Endothelial cell of umbilical vein (primary cell): ENCODE results near the gene HOXD4. TPM values are rescaled to one million over a fixed set of nuclear protein-coding genes. Genes with fewer than 3 reads are reported as not detected.

ENCODE experiments used
- BruUV-seq: library from RNA; stranded (reverse); fragments of 400-500 nt; replicated peaks from 2 replicates; lab custom pipeline; 2021; lab: Mats Ljungman, UMichigan
- CTCF ChIA-PET: fragments of 300-600, 350-600 bp; sonication (Branson Sonifier 250); formaldehyde crosslinking; loops from one replicate; lab custom pipeline; 2021; ENCODE audit warnings: antibody characterized with exemption, inconsistent platforms; lab: Charles Lee
- POLR2A ChIA-PET: fragments of 300-600, 350-600 bp; sonication (Branson Sonifier 250); formaldehyde crosslinking; loops from one replicate; lab custom pipeline; 2021; ENCODE audit warnings: antibody characterized with exemption, inconsistent platforms; lab: Charles Lee
- DNase-seq: peaks from one replicate; pipeline ENCODE4 v3.0.0-alpha.2; 2011; ENCODE audit warnings: low read depth, low spot score
- FAIRE-seq: peaks from 2 replicates; lab custom pipeline; 2011; peaks lifted over from hg19 to GRCh38; lab: Jason Lieb, UNC
- H2AFZ ChIP-seq: 2 replicates; pipeline ENCODE4 v1.6.0; 2012; ENCODE audit warnings: low read depth, low read length, control low read depth, inconsistent platforms
- H3K27ac ChIP-seq: 2 replicates; pipeline ENCODE4 v1.5.1; 2011; ENCODE audit warnings: low read depth, mild to moderate bottlenecking, control low read depth, low read length, moderate library complexity; ENCODE audit not compliant: insufficient read depth
- H3K27me3 ChIP-seq, 2 experiments: 2 replicates each; pipeline versions ENCODE4 v1.6.0 to v1.6.1; 2011; ENCODE audit warnings: low read length in 2 of 2, mixed read lengths in 1 of 2; ENCODE audit not compliant: control insufficient read depth in 2 of 2, insufficient read depth in 2 of 2
- H3K36me3 ChIP-seq, 2 experiments: 2 replicates in 1 of 2; 3 replicates in 1 of 2; pipeline ENCODE4 v1.5.1; 2011; ENCODE audit warnings: low read length in 2 of 2, mild to moderate bottlenecking in 1 of 2, moderate library complexity in 1 of 2; ENCODE audit not compliant: control insufficient read depth in 2 of 2, insufficient read depth in 2 of 2; ENCODE audit errors: extremely low read depth in 1 of 2
- H3K4me1 ChIP-seq: 3 replicates; pipeline ENCODE4 v1.5.1; 2011; ENCODE audit warnings: mild to moderate bottlenecking, low read length; ENCODE audit not compliant: control insufficient read depth, insufficient read depth; ENCODE audit errors: extremely low read depth
- H3K4me2 ChIP-seq: 2 replicates; pipeline ENCODE4 v1.6.1; 2011; ENCODE audit warnings: low read length, control low read depth, mixed read lengths; ENCODE audit not compliant: insufficient read depth
- H3K4me3 ChIP-seq, 3 experiments: fragments of 200-600 bp in 1 of 3; sonication (generic), shearing (Covaris generic) in 1 of 3; replicated peaks in 1 of 3; 2 replicates each; pipeline ENCODE4 v1.5.1; 2011 to 2016; ENCODE audit warnings: control low read depth in 3 of 3, low read length in 3 of 3, mild to moderate bottlenecking in 2 of 3, inconsistent platforms in 1 of 3, low read depth in 1 of 3, moderate library complexity in 1 of 3; ENCODE audit not compliant: insufficient read depth in 1 of 3
- H3K79me2 ChIP-seq: 2 replicates; pipeline ENCODE4 v1.6.0; 2012; ENCODE audit warnings: low read length, inconsistent platforms; ENCODE audit not compliant: control insufficient read depth, insufficient read depth
- H3K9ac ChIP-seq: replicated peaks from 2 replicates; pipeline ENCODE3; 2011; ENCODE audit warnings: low read length, control low read depth; ENCODE audit not compliant: insufficient read depth; ENCODE audit errors: extremely low read depth
- H3K9me1 ChIP-seq: replicated peaks from 3 replicates; pipeline ENCODE4 v1.6.0; 2011; ENCODE audit warnings: mild to moderate bottlenecking, low read length; ENCODE audit not compliant: control insufficient read depth, insufficient read depth; ENCODE audit errors: extremely low read depth
- H3K9me3 ChIP-seq: replicated peaks from 2 replicates; pipeline ENCODE4 v1.5.1; 2012; ENCODE audit warnings: low read length, inconsistent platforms; ENCODE audit not compliant: control insufficient read depth, insufficient read depth
- H4K20me1 ChIP-seq: replicated peaks from 2 replicates; pipeline ENCODE3; 2011; ENCODE audit warnings: mild to moderate bottlenecking, low read length; ENCODE audit not compliant: control insufficient read depth, insufficient read depth; ENCODE audit errors: extremely low read depth
- CTCF ChIP-seq, 2 donors: IDR thresholded peaks; 1 replicate in 1 of 2; 2 replicates in 1 of 2; pipeline ENCODE4 v1.5.1; 2011; ENCODE audit warnings: low read length in 2 of 2, mild to moderate bottlenecking in 2 of 2, moderate library complexity in 2 of 2, control low read depth in 1 of 2, inconsistent platforms in 1 of 2, low read depth in 1 of 2; ENCODE audit not compliant: insufficient read depth in 1 of 2; ENCODE audit errors: extremely low read depth in 1 of 2
- EZH2 ChIP-seq: IDR thresholded peaks from 2 replicates; pipeline ENCODE4 v1.6.1; 2012; ENCODE audit warnings: borderline replicate concordance, low read depth, mild to moderate bottlenecking, moderate library complexity, low read length, inconsistent platforms; ENCODE audit not compliant: severe bottlenecking
- FOS ChIP-seq: IDR thresholded peaks from 2 replicates; pipeline ENCODE4 v1.6.1; 2011; ENCODE audit warnings: mild to moderate bottlenecking, low read length, moderate library complexity, borderline replicate concordance; ENCODE audit not compliant: insufficient read depth
- GATA2 ChIP-seq: IDR thresholded peaks from 2 replicates; pipeline ENCODE4 v1.7.0; 2011; ENCODE audit warnings: low read depth, mild to moderate bottlenecking, moderate library complexity, mixed read lengths, low read length; ENCODE audit not compliant: insufficient read length, insufficient read depth
- JUN ChIP-seq: IDR thresholded peaks from 2 replicates; pipeline ENCODE4 v1.6.1; 2011; ENCODE audit warnings: borderline replicate concordance, low read depth; ENCODE audit not compliant: insufficient read length, insufficient read depth
- MYC ChIP-seq: IDR thresholded peaks from one replicate; pipeline ENCODE4 v1.6.1; 2011; ENCODE audit warnings: mild to moderate bottlenecking, low read depth, low read length
- POLR2A ChIP-seq: IDR thresholded peaks from 2 replicates; pipeline ENCODE4 v1.6.1; 2012; ENCODE audit warnings: low read depth, mild to moderate bottlenecking, control low read depth, low read length
- POLR2AphosphoS5 ChIP-seq: IDR thresholded peaks from 2 replicates; pipeline ENCODE4 v1.6.1; 2012; ENCODE audit warnings: low read depth, mild to moderate bottlenecking, control low read depth, low read length, moderate library complexity; ENCODE audit not compliant: insufficient read depth
- dilution Hi-C: fragments of 300-500 bp; cut with MboI; formaldehyde crosslinking; loops from one replicate; pipeline ENCODE4 v1.15.0; 2019; ENCODE audit warnings: low sequenced_read_pairs; ENCODE audit not compliant: extremely low pct_ligation_motif_present
- intact Hi-C: fragments of 100-400 bp; cut with micrococcal nuclease; formaldehyde crosslinking; loops from one replicate; pipeline ENCODE4 v1.10.0; 2022
- polyA plus RNA-seq, 4 experiments: library from polyadenylated mRNA; depleted of rRNA in 3 of 4; stranded (reverse) in 3 of 4; unstranded in 1 of 4; fragments of >200 nt; gene quantifications; 2 replicates each; pipeline versions ENCODE4 v1.2.1 to v1.2.3, GENCODE V29; 2011 to 2012; ENCODE audit warnings: missing spikeins in 1 of 4
- total RNA-seq: library from RNA; stranded (reverse); gene quantifications from 2 replicates; pipeline ENCODE4 v1.2.3, GENCODE V29; 2021
- TF ChIP-seq, protein P1 (sequence below): IDR thresholded peaks from 2 replicates; pipeline ENCODE4 v1.6.1; 2011; ENCODE audit not compliant: insufficient read depth, insufficient read length

The HOXD4 gene
- total and polyA plus RNA-seq, 2 donors (not counting 3 experiments of a cell fraction or from before 2014, with no cell fraction given): 7.6 to 13.7 TPM

GRCh38 chr2:176158855-176159662 is 7.7 kb downstream of the HOXD4 start:
- CTCF ChIA-PET: interaction anchor here (3.4 kb wide), 1 partner anchor 395 kb away, joined by 14 read pairs; no protein-coding TSS in a partner anchor
- peaks cover 0 to 6% of the 10 kb centered on the region in 2 experiments for H3K36me3 ChIP-seq
- no peak overlapping the region for H3K4me3 ChIP-seq
- no peak overlapping the region for H3K4me2 ChIP-seq
- H3K9me3 ChIP-seq: no peaks in the 10 kb centered on the region
- H3K79me2 ChIP-seq: no peaks in the 10 kb centered on the region
- POLR2A ChIA-PET: no interaction called here
- FAIRE-seq (no peak), DNase-seq (no peak)
- no peaks in the 10 kb centered on the region for H3K4me1 ChIP-seq
- no peak overlapping the region for H3K27ac ChIP-seq
- H3K27me3 ChIP-seq: peaks cover 1 to 2% of the 10 kb centered on the region in 2 experiments
- BruUV-seq: no TSS peak
- dilution Hi-C loops (no loop called here), intact Hi-C loops (no loop called here)
- TF ChIP-seq POLR2A (no peak), MYC (no peak), CTCF (IDR thresholded peaks at IDR 0.05; ENCODE audit: extremely low read depth in 1 of 2, insufficient read depth in 1 of 2, low read depth in 1 of 2, low read length in 2 of 2) (no peak), GATA2 (no peak), POLR2AphosphoS5 (no peak), EZH2 (no peak), FOS (no peak), JUN (no peak)
- TF ChIP-seq, protein P1, sequence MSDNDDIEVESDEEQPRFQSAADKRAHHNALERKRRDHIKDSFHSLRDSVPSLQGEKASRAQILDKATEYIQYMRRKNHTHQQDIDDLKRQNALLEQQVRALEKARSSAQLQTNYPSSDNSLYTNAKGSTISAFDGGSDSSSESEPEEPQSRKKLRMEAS: no peak
- no peaks in the 10 kb centered on the region for H3K9me1 ChIP-seq
- H4K20me1 ChIP-seq: no peaks in the 10 kb centered on the region
- no peak overlapping the region for H3K9ac ChIP-seq
- H2AFZ ChIP-seq: no peak overlapping the region
